GM23338 (cell line): Measurements from ENCODE around the gene SORD. TPM values are rescaled to one million over a fixed set of nuclear protein-coding genes. Genes with fewer than 3 reads are reported as not detected.
"Not testable (repeated sequence)": the region's sequence is repeated elsewhere in the genome, so short reads cannot be mapped to it uniquely, and the experiment has no call there.

Source experiments
- ATAC-seq: fragments of 200-7000 bp; cut with Tn5 transposase; 3 replicates; pipeline ENCODE4 v1.9.1; 2020
- DNase-seq: peaks from one replicate; pipeline ENCODE4 v3.0.0-alpha.2; 2015; ENCODE audit warnings: low spot score
- H2AFZ ChIP-seq: fragments of 200-600 bp; sonication (generic); 2 replicates; pipeline ENCODE4 v1.8.0; 2016; ENCODE audit warnings: antibody characterized with exemption, mild to moderate bottlenecking, moderate library complexity
- H3F3A ChIP-seq: fragments of 200-600 bp; sonication (generic); replicated peaks from 2 replicates; pipeline ENCODE4 v1.8.0; 2017; ENCODE audit warnings: antibody characterized with exemption, mixed run types, low read depth
- H3K27ac ChIP-seq: fragments of 200-600 bp; sonication (generic); 2 replicates; pipeline ENCODE4 v1.6.1; 2016; ENCODE audit warnings: low read depth
- H3K27me3 ChIP-seq: fragments of 200-600 bp; sonication (generic); 2 replicates; pipeline ENCODE4 v1.8.0; 2016; ENCODE audit warnings: mild to moderate bottlenecking, mixed run types, moderate library complexity; ENCODE audit not compliant: insufficient read depth
- H3K36me3 ChIP-seq: fragments of 200-600 bp; sonication (generic); 2 replicates; pipeline ENCODE4 v1.8.0; 2016; ENCODE audit warnings: mild to moderate bottlenecking; ENCODE audit not compliant: insufficient read depth
- H3K4me1 ChIP-seq: fragments of 200-600 bp; sonication (generic); 2 replicates; pipeline ENCODE4 v1.8.0; 2016; ENCODE audit warnings: mild to moderate bottlenecking, moderate library complexity; ENCODE audit not compliant: insufficient read depth
- H3K4me2 ChIP-seq: fragments of 200-600 bp; sonication (generic); 2 replicates; pipeline ENCODE4 v1.7.1; 2017; ENCODE audit warnings: mixed run types
- H3K4me3 ChIP-seq: fragments of 200-600 bp; sonication (generic); 2 replicates; pipeline ENCODE4 v1.6.1; 2016; ENCODE audit warnings: mixed run types
- H3K79me2 ChIP-seq: fragments of 200-600 bp; sonication (generic); replicated peaks from 2 replicates; pipeline ENCODE4 v1.8.0; 2017; ENCODE audit warnings: mild to moderate bottlenecking; ENCODE audit not compliant: insufficient read depth
- H3K9me2 ChIP-seq: fragments of 200-600 bp; sonication (generic); 2 replicates; pipeline ENCODE4 v1.8.0; 2017; ENCODE audit not compliant: insufficient read depth
- H4K20me1 ChIP-seq: fragments of 200-600 bp; sonication (generic); replicated peaks from 2 replicates; pipeline ENCODE4 v1.8.0; 2017; ENCODE audit warnings: mild to moderate bottlenecking; ENCODE audit not compliant: insufficient read depth
- H3K27ac Mint-ChIP-seq: 2 replicates; pipeline ENCODE4 v1.8.0; 2020; ENCODE audit warnings: inconsistent platforms, mild to moderate bottlenecking, moderate library complexity, mixed read lengths
- H3K27me3 Mint-ChIP-seq: 3 replicates; pipeline ENCODE4 v1.8.0; 2022; ENCODE audit warnings: low read depth, mild to moderate bottlenecking, moderate library complexity, mixed read lengths, inconsistent platforms; ENCODE audit not compliant: insufficient read depth, poor library complexity
- H3K36me3 Mint-ChIP-seq: 3 replicates; pipeline ENCODE4 v1.8.0; 2021; ENCODE audit warnings: low read depth, mild to moderate bottlenecking, inconsistent platforms, moderate library complexity, mixed read lengths
- H3K4me1 Mint-ChIP-seq: 3 replicates; pipeline ENCODE4 v1.8.0; 2020; ENCODE audit warnings: mild to moderate bottlenecking, inconsistent platforms, mixed read lengths
- H3K4me3 Mint-ChIP-seq: 3 replicates; pipeline ENCODE4 v1.8.0; 2021; ENCODE audit warnings: moderate library complexity, mild to moderate bottlenecking, inconsistent platforms, mixed read lengths
- H3K9me3 Mint-ChIP-seq: 3 replicates; pipeline ENCODE4 v1.8.0; 2020; ENCODE audit warnings: moderate library complexity, mild to moderate bottlenecking, inconsistent platforms, mixed read lengths
- NANOG ChIP-seq: IDR thresholded peaks from 2 replicates; pipeline ENCODE4 v1.6.1; 2016; ENCODE audit warnings: antibody characterized with exemption, borderline replicate concordance
- POLR2AphosphoS5 ChIP-seq: IDR thresholded peaks from 2 replicates; pipeline ENCODE4 v1.6.1; 2016; ENCODE audit warnings: antibody characterized with exemption, low read depth
- long read RNA-seq: library from polyadenylated mRNA; unstranded; transcript quantifications from one replicate; pipeline ENCODE4 v2.0.0, GENCODE V29; 2020; ENCODE audit not compliant: unreplicated experiment
- polyA plus RNA-seq: library from polyadenylated mRNA; unstranded; fragments of >200 nt; fragmentation: Nextera tagmentation; extraction: Ambion mirVana; gene quantifications from 2 replicates; pipeline ENCODE4 v1.2.1, GENCODE V29; 2016
- total RNA-seq: library from RNA; depleted of rRNA; stranded (reverse); fragments of >200 nt; shearing (Covaris generic); gene quantifications from 2 replicates; pipeline ENCODE4 v1.2.3, GENCODE V29; 2014; rRNA removed
- TF ChIP-seq, protein P1 (sequence below): fragments of 250-450 bp; sonication (Bioruptor Pico); IDR thresholded peaks from 2 replicates; pipeline ENCODE4 v1.5.0; 2020; ENCODE audit warnings: mild to moderate bottlenecking, moderate library complexity

The SORD gene
- total RNA-seq (55.0 and 57.2 TPM in 2 replicates), polyA plus RNA-seq (11.3 and 12.5 TPM in 2 replicates)
- long read RNA-seq, full-length matches to known transcripts, result 80 of 84 reads
- long read RNA-seq, partial matches to known transcripts, result 1 of 84 reads
- long read RNA-seq, other reads (novel, unspliced or antisense), result 3 of 84 reads

DNA sequence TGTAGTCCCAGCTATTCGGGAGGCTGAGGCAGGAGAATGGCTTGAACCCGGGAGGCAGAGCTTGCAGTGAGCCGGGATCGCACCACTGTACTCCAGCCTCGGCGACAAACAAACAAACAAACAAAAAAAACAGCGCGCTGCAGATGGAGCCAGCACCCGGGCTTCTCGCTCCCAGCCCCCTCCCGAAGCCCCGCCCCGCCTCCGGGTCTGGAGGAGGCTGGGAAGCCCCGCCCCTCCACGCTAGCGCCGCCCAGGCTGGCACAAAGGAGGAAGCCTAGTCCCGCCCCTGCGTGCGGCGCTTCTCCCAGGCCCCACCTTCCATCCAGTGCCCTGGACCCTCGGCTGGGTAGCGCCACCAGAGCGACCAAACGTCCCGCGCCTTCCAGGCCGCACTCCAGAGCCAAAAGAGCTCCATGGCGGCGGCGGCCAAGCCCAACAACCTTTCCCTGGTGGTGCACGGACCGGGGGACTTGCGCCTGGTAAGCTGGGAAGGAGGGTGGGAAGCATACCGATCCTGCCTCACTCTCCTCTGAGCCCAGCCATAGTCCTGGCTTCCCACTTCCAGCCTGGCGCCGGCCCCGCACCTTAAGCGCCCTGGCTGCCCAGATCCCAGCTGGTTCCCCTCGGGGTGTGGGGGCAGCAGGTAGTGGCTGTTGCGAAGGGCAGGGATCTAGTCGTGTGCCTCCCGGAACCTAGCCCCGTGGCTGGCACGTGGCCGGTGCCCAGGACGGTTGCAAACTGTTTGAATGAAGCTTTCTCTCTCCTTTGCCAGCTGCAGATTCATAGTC is at the start of gene SORD:
SORD (plus strand) TSS at position 325 of the 788 bp plus-strand sequence; CDS start at position 414, 89 bp downstream.
- H3K27me3 ChIP-seq, result no peaks in the 10 kb centered on the region
- peaks cover 18% of the 10 kb centered on the region for H3K4me1 Mint-ChIP-seq
- no peaks in the 10 kb centered on the region for H3K9me2 ChIP-seq
- peak within 1 kb of the TSS; percentile 94 for H3K4me2 ChIP-seq
- no peak within 1 kb of the TSS; the same call in 1 of the 2 replicates for H3K27ac ChIP-seq
- H3K27me3 Mint-ChIP-seq, result peaks cover 15% of the 10 kb centered on the region
- H3K36me3 ChIP-seq, result no peaks in the 10 kb centered on the region
- peaks cover 10% of the 10 kb centered on the region; the same call in 2 of the 3 replicates for H3K9me3 Mint-ChIP-seq
- TF ChIP-seq POLR2AphosphoS5 (peak; percentile 96), NANOG (no peak)
- TF ChIP-seq, protein P1, sequence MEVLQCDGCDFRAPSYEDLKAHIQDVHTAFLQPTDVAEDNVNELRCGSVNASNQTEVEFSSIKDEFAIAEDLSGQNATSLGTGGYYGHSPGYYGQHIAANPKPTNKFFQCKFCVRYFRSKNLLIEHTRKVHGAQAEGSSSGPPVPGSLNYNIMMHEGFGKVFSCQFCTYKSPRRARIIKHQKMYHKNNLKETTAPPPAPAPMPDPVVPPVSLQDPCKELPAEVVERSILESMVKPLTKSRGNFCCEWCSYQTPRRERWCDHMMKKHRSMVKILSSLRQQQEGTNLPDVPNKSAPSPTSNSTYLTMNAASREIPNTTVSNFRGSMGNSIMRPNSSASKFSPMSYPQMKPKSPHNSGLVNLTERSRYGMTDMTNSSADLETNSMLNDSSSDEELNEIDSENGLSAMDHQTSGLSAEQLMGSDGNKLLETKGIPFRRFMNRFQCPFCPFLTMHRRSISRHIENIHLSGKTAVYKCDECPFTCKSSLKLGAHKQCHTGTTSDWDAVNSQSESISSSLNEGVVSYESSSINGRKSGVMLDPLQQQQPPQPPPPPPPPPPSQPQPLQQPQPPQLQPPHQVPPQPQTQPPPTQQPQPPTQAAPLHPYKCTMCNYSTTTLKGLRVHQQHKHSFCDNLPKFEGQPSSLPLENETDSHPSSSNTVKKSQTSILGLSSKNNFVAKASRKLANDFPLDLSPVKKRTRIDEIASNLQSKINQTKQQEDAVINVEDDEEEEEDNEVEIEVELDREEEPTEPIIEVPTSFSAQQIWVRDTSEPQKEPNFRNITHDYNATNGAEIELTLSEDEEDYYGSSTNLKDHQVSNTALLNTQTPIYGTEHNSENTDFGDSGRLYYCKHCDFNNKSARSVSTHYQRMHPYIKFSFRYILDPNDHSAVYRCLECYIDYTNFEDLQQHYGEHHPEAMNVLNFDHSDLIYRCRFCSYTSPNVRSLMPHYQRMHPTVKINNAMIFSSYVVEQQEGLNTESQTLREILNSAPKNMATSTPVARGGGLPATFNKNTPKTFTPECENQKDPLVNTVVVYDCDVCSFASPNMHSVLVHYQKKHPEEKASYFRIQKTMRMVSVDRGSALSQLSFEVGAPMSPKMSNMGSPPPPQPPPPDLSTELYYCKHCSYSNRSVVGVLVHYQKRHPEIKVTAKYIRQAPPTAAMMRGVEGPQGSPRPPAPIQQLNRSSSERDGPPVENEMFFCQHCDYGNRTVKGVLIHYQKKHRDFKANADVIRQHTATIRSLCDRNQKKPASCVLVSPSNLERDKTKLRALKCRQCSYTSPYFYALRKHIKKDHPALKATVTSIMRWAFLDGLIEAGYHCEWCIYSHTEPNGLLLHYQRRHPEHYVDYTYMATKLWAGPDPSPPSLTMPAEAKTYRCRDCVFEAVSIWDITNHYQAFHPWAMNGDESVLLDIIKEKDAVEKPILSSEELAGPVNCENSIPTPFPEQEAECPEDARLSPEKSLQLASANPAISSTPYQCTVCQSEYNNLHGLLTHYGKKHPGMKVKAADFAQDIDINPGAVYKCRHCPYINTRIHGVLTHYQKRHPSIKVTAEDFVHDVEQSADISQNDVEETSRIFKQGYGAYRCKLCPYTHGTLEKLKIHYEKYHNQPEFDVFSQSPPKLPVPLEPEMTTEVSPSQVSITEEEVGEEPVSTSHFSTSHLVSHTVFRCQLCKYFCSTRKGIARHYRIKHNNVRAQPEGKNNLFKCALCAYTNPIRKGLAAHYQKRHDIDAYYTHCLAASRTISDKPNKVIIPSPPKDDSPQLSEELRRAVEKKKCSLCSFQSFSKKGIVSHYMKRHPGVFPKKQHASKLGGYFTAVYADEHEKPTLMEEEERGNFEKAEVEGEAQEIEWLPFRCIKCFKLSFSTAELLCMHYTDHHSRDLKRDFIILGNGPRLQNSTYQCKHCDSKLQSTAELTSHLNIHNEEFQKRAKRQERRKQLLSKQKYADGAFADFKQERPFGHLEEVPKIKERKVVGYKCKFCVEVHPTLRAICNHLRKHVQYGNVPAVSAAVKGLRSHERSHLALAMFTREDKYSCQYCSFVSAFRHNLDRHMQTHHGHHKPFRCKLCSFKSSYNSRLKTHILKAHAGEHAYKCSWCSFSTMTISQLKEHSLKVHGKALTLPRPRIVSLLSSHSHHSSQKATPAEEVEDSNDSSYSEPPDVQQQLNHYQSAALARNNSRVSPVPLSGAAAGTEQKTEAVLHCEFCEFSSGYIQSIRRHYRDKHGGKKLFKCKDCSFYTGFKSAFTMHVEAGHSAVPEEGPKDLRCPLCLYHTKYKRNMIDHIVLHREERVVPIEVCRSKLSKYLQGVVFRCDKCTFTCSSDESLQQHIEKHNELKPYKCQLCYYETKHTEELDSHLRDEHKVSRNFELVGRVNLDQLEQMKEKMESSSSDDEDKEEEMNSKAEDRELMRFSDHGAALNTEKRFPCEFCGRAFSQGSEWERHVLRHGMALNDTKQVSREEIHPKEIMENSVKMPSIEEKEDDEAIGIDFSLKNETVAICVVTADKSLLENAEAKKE (CRISPR knock-in tag), result no peak
- DNase-seq (peak; percentile 98), ATAC-seq (peak; percentile 97)
- peaks cover 7% of the 10 kb centered on the region; the same call in 1 of the 2 replicates for H4K20me1 ChIP-seq
- peak within 1 kb of the TSS; percentile 89 for H3K4me3 ChIP-seq
- peaks cover 35% of the 10 kb centered on the region for H3K79me2 ChIP-seq
- peak within 1 kb of the TSS; percentile 99 for H2AFZ ChIP-seq
- peaks cover 8% of the 10 kb centered on the region for H3K4me1 ChIP-seq
- H3K36me3 Mint-ChIP-seq, result peaks cover 24% of the 10 kb centered on the region
- no peaks in the 10 kb centered on the region for H3F3A ChIP-seq
- peak within 1 kb of the TSS; percentile 87; the same call in 1 of the 2 replicates for H3K27ac Mint-ChIP-seq
- peak within 1 kb of the TSS; percentile 88 for H3K4me3 Mint-ChIP-seq

DNA sequence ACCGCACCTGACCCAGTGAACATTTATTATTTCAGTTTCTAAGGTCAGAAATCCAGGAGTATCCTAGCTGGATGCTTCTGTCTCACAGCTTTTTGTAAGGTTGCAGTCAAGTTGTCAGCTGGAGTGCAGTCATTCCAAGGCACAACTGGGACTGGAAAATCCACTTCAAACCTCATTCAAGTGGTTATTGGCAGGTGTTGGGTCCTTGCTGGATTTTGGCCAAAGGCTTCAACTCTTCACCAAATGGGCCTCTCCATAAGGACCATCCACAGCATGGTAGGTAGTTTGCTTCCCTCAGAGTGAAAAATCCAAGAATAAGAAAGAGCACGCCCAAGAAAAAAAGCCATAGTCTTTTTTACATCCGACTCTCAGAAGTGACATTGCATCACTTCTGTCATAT is 46.8 kb upstream of the SORD start:
- not testable (repeated sequence) for ATAC-seq, H3K36me3 ChIP-seq, H3K4me3 Mint-ChIP-seq, H3K4me3 ChIP-seq, H3K27ac ChIP-seq, H3K36me3 Mint-ChIP-seq, H3K27me3 ChIP-seq, H3K9me3 Mint-ChIP-seq, H3K27ac Mint-ChIP-seq, H3K4me1 ChIP-seq, H3F3A ChIP-seq, H3K9me2 ChIP-seq, DNase-seq, H3K4me2 ChIP-seq, H3K27me3 Mint-ChIP-seq, H3K4me1 Mint-ChIP-seq, H3K79me2 ChIP-seq, H2AFZ ChIP-seq, H4K20me1 ChIP-seq

- H3K4me1 Mint-ChIP-seq, H2AFZ ChIP-seq, H3K9me3 Mint-ChIP-seq, DNase-seq, H3K4me3 Mint-ChIP-seq, H3K27me3 Mint-ChIP-seq, ATAC-seq, H3K27ac ChIP-seq, H3K27me3 ChIP-seq, H3K4me2 ChIP-seq, H3K27ac Mint-ChIP-seq, H3K36me3 Mint-ChIP-seq, H3K9me2 ChIP-seq, H4K20me1 ChIP-seq, H3F3A ChIP-seq, H3K4me1 ChIP-seq, H3K4me3 ChIP-seq, H3K36me3 ChIP-seq, H3K79me2 ChIP-seq: not testable (repeated sequence)
These were observed 45.2 kb upstream of the SORD start for GRCh38 chr15:44977781-44978180.

DNA sequence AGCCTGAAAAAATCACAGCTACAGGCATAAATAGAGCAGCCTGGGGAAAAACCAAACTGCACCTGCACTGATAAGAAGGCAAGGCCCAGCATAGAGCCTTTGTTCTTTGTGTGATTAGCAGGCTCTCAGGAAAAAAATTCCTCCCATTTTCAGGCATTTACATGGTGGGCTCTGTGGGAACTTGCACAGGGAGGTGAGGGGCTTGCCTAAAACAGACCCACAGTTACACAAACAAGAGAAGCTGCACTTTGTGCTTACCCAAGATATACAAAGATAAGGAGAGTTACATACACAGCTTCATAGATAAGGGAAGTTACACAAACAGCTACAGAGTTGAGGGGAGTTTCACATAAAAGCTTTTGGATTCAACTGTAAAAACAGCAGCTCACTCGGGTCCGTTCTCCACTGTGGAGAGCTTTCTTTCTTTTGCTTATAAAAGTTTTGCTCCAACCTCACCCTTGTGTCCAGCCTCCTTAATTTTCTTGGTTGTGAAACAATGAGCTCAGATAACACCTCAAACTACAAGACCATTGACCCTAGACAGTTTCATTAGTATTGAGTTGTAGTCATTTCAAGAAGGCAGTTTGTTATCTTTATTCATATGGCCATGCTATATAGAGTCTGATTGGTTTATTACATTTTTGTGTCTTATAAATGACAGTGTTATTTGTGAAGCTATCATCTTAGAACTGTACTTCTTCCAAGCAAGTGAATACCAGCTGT is 43.2 kb upstream of the SORD start:
- H3K36me3 Mint-ChIP-seq, ATAC-seq, H3K27ac ChIP-seq, H3K4me1 Mint-ChIP-seq, H4K20me1 ChIP-seq, H3K79me2 ChIP-seq, H3K27me3 Mint-ChIP-seq, H2AFZ ChIP-seq, H3K4me3 ChIP-seq, H3K27me3 ChIP-seq, H3F3A ChIP-seq, H3K9me3 Mint-ChIP-seq, H3K27ac Mint-ChIP-seq, H3K4me3 Mint-ChIP-seq, H3K4me1 ChIP-seq, H3K36me3 ChIP-seq, H3K9me2 ChIP-seq, H3K4me2 ChIP-seq: not testable (repeated sequence)
- DNase-seq, result peak; percentile 3
